DMS53 treated with DMSO at 0.1 percent for 48 hours (cell line): ENCODE measurements around the gene ZC3H11A.

Experiments used
- DNase-seq: peaks from one replicate; lab custom pipeline; 2025; ENCODE audit not compliant: unreplicated experiment; lab: John Stamatoyannopoulos, UW

ZC3H11A gene

DNA sequence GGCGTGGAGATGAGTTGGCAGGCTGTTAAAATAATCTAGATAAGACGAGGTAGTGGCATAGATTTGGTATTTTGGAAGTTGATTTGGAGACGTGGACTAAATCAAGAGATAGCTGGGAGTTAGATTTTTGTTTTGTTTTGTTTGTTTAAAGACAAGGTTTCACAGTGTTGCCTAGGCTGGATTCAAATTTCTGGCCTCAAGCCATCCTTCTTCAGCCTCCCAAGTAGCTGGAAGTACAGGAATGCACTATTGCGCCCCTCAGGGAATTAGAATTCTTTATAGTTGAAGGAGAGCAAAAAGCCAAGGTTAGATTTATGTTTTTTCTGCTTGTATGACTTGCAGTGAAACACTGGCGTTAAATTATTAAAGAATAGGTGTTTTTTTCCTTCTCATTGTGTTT is 43.7 kb downstream of the ZC3H11A start:
- DNase-seq, result no peak

DNA sequence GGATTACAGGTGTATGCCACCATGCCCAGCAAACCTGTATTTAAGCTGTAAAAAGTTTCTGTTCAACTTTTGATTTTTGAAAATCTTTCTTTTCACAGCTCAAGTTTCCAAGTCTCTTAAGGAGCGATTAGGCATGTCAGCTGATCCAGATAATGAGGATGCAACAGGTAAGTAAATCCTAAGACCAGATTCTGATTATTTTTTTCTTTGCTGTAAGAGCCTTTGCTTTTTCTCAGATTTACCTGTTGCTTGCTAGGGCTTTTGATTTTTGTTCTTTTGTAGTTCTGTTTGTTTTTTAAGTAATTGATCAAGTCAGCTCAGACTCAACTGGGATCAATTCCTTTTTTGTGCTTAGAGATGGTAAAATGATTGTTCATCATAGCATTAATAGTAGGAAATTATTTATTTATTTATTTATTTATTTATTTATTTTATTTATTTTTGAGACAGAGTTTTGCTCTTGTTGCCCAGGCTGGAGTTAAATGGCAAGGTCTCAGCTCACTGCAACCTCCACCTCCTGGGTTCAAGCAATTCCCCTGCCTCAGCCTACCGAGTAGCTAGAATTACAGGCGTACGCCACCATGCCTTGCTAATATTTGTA is 44.9 kb downstream of the ZC3H11A start:
- no peak for DNase-seq

DNA sequence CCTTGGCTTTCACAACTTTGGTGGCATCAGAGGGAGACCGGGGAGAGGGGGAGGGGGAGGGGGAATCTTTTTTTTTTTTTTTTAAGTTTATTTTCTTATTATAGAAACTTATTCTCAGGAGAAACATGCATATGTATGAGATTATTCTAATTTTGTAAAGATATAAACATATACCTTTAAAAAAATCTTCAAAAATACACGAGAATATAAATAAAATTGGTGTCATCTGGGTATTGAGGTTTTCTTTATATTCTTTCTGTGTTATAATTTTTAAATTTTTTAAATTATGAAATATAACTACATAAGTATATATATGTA is 47.1 kb downstream of the ZC3H11A start:
- no peak for DNase-seq

DNA sequence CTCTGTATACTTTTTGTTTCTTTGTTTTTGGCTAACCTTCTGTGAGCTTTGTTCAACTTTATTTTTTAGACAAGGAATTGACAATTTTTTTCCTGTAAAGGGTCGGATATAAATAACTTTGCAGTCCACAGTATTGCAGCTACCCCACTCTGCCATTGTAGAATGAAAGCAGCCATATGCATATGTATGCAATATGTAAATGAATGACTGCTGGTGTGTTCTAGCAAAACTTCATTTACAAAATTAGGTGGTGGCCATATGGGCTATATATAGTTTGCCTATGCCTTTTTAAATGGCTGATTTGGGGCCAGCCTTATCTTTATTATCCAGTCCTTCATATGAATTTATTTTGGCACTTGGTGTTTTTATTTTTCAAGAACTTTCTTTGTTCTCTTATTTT is 48.0 kb downstream of the ZC3H11A start:
- no peak for DNase-seq
